ENCODE results near the gene MAP2K7.

MAP2K7 gene

DNA sequence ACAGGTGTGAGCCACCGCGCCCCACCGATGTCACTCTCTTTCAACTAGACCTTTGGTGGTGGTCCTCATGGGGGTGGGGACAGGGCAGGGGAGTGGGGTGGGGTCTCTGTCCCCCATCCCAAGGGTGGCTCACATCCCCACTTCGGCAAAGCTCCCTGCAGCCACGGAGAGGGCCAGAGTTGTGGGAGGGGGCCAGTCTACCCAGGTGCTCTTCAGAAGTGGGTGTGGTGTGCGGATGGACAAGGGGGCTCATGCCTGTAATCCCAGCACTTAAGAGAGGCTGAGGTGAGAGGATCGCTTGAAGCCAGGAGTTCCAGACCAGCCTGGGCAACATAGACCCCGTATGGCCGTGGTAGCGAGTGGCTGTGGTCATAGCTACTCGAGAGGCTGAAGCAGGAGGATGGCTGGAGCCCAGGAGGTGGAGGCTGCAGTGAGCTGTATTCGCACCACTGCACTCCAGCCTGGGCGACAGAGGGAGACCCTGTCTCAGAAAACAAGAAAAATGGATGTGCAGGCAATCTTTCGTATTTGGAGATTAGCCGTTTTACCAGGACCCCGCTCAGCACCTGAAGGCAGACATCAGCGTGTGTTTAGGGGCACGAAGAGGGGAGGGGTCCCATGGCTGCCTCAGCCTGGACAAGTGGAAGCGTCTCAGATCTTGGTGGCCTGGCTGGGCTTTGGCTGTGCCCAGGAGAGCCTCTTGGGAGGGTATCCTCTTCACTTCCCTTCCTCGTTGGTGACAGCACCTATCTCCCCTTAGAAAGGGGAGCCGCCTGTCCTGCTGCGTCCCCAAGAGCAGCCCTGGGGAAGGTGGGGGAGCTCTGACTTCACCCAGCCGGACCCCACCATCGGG, 11.8 kb downstream of the MAP2K7 start:
- TF ChIP-seq EGR1 (IDR thresholded peaks at IDR 0.05): no peak
- no peak for TF ChIP-seq FOXM1 (IDR thresholded peaks at IDR 0.05; ENCODE audit: borderline replicate concordance, low read depth)
- TF ChIP-seq TAF1 (IDR thresholded peaks at IDR 0.05; ENCODE audit: low read depth): no peak
- TF ChIP-seq ZBTB7A (IDR thresholded peaks at IDR 0.05; ENCODE audit: low read depth): peak; percentile 0; the same call in 1 of the 2 replicates
- no peak for TF ChIP-seq TCF12 (IDR thresholded peaks at IDR 0.05; ENCODE audit: low read depth)
- no peak for TF ChIP-seq EP300 (IDR thresholded peaks at IDR 0.05; ENCODE audit: borderline replicate concordance)
- TF ChIP-seq, protein P1, sequence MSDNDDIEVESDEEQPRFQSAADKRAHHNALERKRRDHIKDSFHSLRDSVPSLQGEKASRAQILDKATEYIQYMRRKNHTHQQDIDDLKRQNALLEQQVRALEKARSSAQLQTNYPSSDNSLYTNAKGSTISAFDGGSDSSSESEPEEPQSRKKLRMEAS (IDR thresholded peaks at IDR 0.05): no peak
- TF ChIP-seq, protein P2, sequence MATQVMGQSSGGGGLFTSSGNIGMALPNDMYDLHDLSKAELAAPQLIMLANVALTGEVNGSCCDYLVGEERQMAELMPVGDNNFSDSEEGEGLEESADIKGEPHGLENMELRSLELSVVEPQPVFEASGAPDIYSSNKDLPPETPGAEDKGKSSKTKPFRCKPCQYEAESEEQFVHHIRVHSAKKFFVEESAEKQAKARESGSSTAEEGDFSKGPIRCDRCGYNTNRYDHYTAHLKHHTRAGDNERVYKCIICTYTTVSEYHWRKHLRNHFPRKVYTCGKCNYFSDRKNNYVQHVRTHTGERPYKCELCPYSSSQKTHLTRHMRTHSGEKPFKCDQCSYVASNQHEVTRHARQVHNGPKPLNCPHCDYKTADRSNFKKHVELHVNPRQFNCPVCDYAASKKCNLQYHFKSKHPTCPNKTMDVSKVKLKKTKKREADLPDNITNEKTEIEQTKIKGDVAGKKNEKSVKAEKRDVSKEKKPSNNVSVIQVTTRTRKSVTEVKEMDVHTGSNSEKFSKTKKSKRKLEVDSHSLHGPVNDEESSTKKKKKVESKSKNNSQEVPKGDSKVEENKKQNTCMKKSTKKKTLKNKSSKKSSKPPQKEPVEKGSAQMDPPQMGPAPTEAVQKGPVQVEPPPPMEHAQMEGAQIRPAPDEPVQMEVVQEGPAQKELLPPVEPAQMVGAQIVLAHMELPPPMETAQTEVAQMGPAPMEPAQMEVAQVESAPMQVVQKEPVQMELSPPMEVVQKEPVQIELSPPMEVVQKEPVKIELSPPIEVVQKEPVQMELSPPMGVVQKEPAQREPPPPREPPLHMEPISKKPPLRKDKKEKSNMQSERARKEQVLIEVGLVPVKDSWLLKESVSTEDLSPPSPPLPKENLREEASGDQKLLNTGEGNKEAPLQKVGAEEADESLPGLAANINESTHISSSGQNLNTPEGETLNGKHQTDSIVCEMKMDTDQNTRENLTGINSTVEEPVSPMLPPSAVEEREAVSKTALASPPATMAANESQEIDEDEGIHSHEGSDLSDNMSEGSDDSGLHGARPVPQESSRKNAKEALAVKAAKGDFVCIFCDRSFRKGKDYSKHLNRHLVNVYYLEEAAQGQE (IDR thresholded peaks at IDR 0.05; ENCODE audit: low read depth): no peak
- no peak for TF ChIP-seq NFIC (IDR thresholded peaks at IDR 0.05)

DNA sequence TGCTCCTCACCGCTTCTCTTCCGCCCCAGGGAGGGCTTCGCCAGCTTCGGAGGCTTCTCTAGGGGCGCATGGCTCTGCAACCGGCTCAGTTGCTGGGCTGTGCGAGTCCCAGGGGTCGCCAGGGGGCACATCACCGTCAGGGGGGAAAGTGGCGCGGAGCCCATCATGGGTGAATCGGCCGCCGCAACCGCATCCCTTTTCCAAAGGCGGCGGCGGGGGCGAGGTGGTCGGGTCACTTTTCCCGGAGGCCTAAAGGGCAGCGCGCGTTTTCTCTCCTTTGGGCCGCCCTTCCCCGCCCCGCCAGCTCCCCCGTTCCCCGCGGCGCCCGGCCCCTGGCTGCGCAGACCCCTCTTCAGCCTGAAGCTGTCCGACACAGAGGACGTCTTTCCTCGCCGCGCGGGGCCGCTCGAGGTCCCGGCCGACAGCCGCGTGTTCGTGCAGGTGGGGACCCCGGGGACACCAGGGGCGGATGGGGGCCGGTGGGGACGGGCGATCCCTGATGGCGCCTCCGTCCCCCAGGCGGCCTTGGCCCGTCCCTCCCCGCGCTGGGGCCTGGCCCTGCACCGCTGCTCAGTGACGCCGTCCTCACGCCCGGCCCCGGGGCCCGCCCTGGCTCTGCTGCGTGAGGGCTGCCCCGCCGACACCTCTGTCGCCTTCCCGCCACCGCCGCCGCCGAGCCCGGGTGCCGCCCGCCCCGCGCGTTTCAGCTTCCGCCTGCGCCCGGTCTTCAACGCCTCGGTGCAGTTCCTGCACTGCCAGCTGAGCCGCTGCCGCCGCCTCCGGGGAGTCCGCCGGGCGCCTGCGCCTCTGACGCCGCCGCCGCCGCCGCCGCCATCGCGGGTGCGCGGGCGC, 12.7 kb downstream of the MAP2K7 start:
- no peak for TF ChIP-seq RAD21 (IDR thresholded peaks at IDR 0.05; ENCODE audit: low read depth)
- TF ChIP-seq NFIC (IDR thresholded peaks at IDR 0.05): no peak
- TF ChIP-seq FOXM1 (IDR thresholded peaks at IDR 0.05; ENCODE audit: borderline replicate concordance, low read depth): no peak
- no peak for TF ChIP-seq EP300 (IDR thresholded peaks at IDR 0.05; ENCODE audit: borderline replicate concordance)
- no peak for TF ChIP-seq TCF12 (IDR thresholded peaks at IDR 0.05; ENCODE audit: low read depth)
- TF ChIP-seq, protein P1 (IDR thresholded peaks at IDR 0.05): peak; percentile 66; the same call in 1 of the 2 replicates
- TF ChIP-seq EGR1 (IDR thresholded peaks at IDR 0.05): no peak
- peak; percentile 65; the same call in 1 of the 2 replicates for TF ChIP-seq ZBTB7A (IDR thresholded peaks at IDR 0.05; ENCODE audit: low read depth)
- TF ChIP-seq, protein P3, sequence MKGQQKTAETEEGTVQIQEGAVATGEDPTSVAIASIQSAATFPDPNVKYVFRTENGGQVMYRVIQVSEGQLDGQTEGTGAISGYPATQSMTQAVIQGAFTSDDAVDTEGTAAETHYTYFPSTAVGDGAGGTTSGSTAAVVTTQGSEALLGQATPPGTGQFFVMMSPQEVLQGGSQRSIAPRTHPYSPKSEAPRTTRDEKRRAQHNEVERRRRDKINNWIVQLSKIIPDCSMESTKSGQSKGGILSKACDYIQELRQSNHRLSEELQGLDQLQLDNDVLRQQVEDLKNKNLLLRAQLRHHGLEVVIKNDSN (IDR thresholded peaks at IDR 0.05): no peak
- TF ChIP-seq TAF1 (IDR thresholded peaks at IDR 0.05; ENCODE audit: low read depth): no peak
- TF ChIP-seq, protein P2 (IDR thresholded peaks at IDR 0.05; ENCODE audit: low read depth): no peak
- TF ChIP-seq CREB1 (IDR thresholded peaks at IDR 0.05; ENCODE audit: low read depth): no peak
- no peak for TF ChIP-seq TEAD4 (IDR thresholded peaks at IDR 0.05)
- no peak for TF ChIP-seq CEBPB (IDR thresholded peaks at IDR 0.05)
- TF ChIP-seq YY1 (IDR thresholded peaks at IDR 0.05; ENCODE audit: low read depth): no peak

DNA sequence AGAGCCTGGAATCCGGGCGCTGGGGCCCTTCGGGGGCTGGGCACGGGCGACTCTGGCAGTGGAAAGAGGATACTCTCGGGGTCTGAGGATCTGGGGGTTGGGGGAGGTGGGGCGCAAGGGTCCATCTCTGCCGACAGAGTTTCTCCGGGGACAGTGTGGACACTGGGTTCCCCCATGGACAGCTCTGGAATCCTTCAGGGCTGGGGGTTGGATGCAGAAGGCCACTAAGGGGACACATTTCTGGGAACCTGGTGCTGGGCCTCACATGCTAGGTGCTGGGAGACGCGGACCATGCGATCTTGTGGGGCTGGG, 13.2 kb downstream of the MAP2K7 start:
- TF ChIP-seq FOXM1 (IDR thresholded peaks at IDR 0.05; ENCODE audit: borderline replicate concordance, low read depth) (no peak), NFIC (IDR thresholded peaks at IDR 0.05) (no peak), TEAD4 (IDR thresholded peaks at IDR 0.05) (no peak), TCF12 (IDR thresholded peaks at IDR 0.05; ENCODE audit: low read depth) (no peak), CREB1 (IDR thresholded peaks at IDR 0.05; ENCODE audit: low read depth) (no peak), CEBPB (IDR thresholded peaks at IDR 0.05) (no peak), EP300 (IDR thresholded peaks at IDR 0.05; ENCODE audit: borderline replicate concordance) (no peak), ZBTB7A (IDR thresholded peaks at IDR 0.05; ENCODE audit: low read depth) (no peak), EGR1 (IDR thresholded peaks at IDR 0.05) (no peak), YY1 (IDR thresholded peaks at IDR 0.05; ENCODE audit: low read depth) (no peak)
- TF ChIP-seq, protein P3 (IDR thresholded peaks at IDR 0.05): no peak
- TF ChIP-seq, protein P1 (IDR thresholded peaks at IDR 0.05): no peak
- TF ChIP-seq, protein P2 (IDR thresholded peaks at IDR 0.05; ENCODE audit: low read depth): no peak

Measured in Ishikawa (cell line).